Upper lobe of left lung (tissue), 6 donors: ENCODE results near the gene ARPC2. TPM values are rescaled to one million over a fixed set of nuclear protein-coding genes. Genes with fewer than 3 reads are reported as not detected.

Experiments
- ATAC-seq, 2 donors: fragments of 200-7000 bp; cut with Tn5 transposase; one replicate each; pipeline ENCODE4 v1.9.1; 2022; ENCODE audit warnings: mild to moderate bottlenecking in 2 of 2, moderate library complexity in 2 of 2; ENCODE audit not compliant: low FRiP score in 2 of 2
- DNase-seq, 2 donors: peaks; one replicate each; pipeline ENCODE4 v3.0.0-alpha.2; 2019 to 2020
- H3K27ac ChIP-seq, 4 donors: fragments of 200-600 bp; sonication (generic); one replicate each; pipeline ENCODE4 v1.5.1; 2016 to 2019
- H3K27me3 ChIP-seq, 4 donors: fragments of 200-600 bp; sonication (generic); one replicate each; pipeline ENCODE4 v1.5.1; 2017 to 2019
- H3K36me3 ChIP-seq, 4 donors: fragments of 200-600 bp; sonication (generic); one replicate each; pipeline ENCODE4 v1.5.1; 2016 to 2019
- H3K4me1 ChIP-seq, 4 donors: fragments of 200-600 bp; sonication (generic); one replicate each; pipeline ENCODE4 v1.5.1; 2018 to 2019
- H3K4me3 ChIP-seq, 4 donors: fragments of 200-600 bp; sonication (generic); one replicate each; pipeline ENCODE4 v1.5.1; 2017 to 2019; ENCODE audit warnings: mild to moderate bottlenecking in 2 of 4, moderate library complexity in 1 of 4
- H3K9me3 ChIP-seq, 4 donors: fragments of 200-600 bp; sonication (generic); one replicate each; pipeline ENCODE4 v1.5.1; 2018 to 2019
- CTCF ChIP-seq, 6 experiments: fragments of 450-650 bp in 4 of 6; fragments of 200-600 bp in 2 of 6; sonication (generic) in 2 of 6; IDR thresholded peaks; one replicate each; pipeline ENCODE4 v1.5.1; 2016 to 2019; ENCODE audit warnings: antibody characterized with exemption in 6 of 6
- EP300 ChIP-seq, 4 donors: sonication (generic); formaldehyde crosslinking; IDR thresholded peaks; one replicate each; pipeline ENCODE4 v1.5.1; 2017; ENCODE audit warnings: antibody characterized with exemption in 4 of 4, control low read depth in 2 of 4
- POLR2A ChIP-seq, 4 donors: fragments of 450-650 bp; IDR thresholded peaks; one replicate each; pipeline ENCODE4 v1.5.1; 2016 to 2017; ENCODE audit warnings: antibody characterized with exemption in 4 of 4, mild to moderate bottlenecking in 2 of 4
- POLR2AphosphoS5 ChIP-seq, 2 donors: sonication (generic); formaldehyde crosslinking; IDR thresholded peaks; one replicate each; pipeline ENCODE4 v1.5.1; 2017; ENCODE audit warnings: antibody characterized with exemption in 2 of 2
- WGBS, 2 donors: methylation state at CpG; one replicate each; pipeline ENCODE4 v1.1.5; 2017 to 2018; 5-methylcytosine and 5-hydroxymethylcytosine counted together
- total RNA-seq, 6 donors: library from RNA; depleted of rRNA in 4 of 6; stranded (reverse); fragments of >200 nt in 4 of 6; gene quantifications; one replicate each; pipeline versions ENCODE4 v1.1.0 to v1.2.1, GENCODE V29; 2016 to 2021
- donor health status: DM: no; HTN: no; CAD: no; lungs with moderate emphysema.
- donor health status: DM: no; HTN: yes; CAD: no; lungs with severe emphysema.

Gene ARPC2
- total RNA-seq, 6 donors from 2014 or later = 233 to 440 (median 357) TPM

GRCh38 chr2:218262631-218263586, 45.9 kb downstream of the ARPC2 start:
- peak overlapping the region; percentile 65 to 82 (median 74) for H3K27ac ChIP-seq
- peaks cover 6 to 55% (median 48%) of the 10 kb centered on the region in 4 donors for H3K36me3 ChIP-seq
- WGBS, 2 donors = 85 to 92% methylated on average over 11 to 34 of the region's 39 CpGs
- no peaks in the 10 kb centered on the region for H3K9me3 ChIP-seq
- H3K4me3 ChIP-seq = no peak overlapping the region
- peaks cover 42 to 69% (median 55%) of the 10 kb centered on the region in 4 donors for H3K4me1 ChIP-seq
- no peak for TF ChIP-seq POLR2AphosphoS5 (IDR thresholded peaks at IDR 0.05)
- TF ChIP-seq POLR2A (IDR thresholded peaks at IDR 0.05) = no peak
- H3K27me3 ChIP-seq = no peaks in the 10 kb centered on the region
- DNase-seq = peak in 1 of 2 donors; percentile 82
- no peak for ATAC-seq

- 74% methylated on average over 14 to 17 of the region's 17 CpGs for WGBS, 2 donors
- no peak overlapping the region for H3K4me3 ChIP-seq
- DNase-seq = no peak
- H3K27me3 ChIP-seq = no peaks in the 10 kb centered on the region
- no peaks in the 10 kb centered on the region for H3K9me3 ChIP-seq
- TF ChIP-seq POLR2AphosphoS5 (IDR thresholded peaks at IDR 0.05) = no peak
- TF ChIP-seq CTCF (IDR thresholded peaks at IDR 0.05) = no peak
- TF ChIP-seq POLR2A (IDR thresholded peaks at IDR 0.05) = no peak
- no peak for TF ChIP-seq EP300 (IDR thresholded peaks at IDR 0.05)
- H3K27ac ChIP-seq = peak overlapping the region; percentile 65 to 82 (median 74)
- ATAC-seq = no peak
- peaks cover 38 to 69% (median 56%) of the 10 kb centered on the region in 4 donors for H3K4me1 ChIP-seq
- H3K36me3 ChIP-seq = peaks cover 6 to 58% (median 49%) of the 10 kb centered on the region in 4 donors
Observed at GRCh38 chr2:218263817-218264641, 47.0 kb downstream of the ARPC2 start.

- DNase-seq (no peak), ATAC-seq (no peak)
- Histone ChIP-seq H3K4me1 (peaks cover 32 to 64% (median 50%) of the 10 kb centered on the region in 4 donors), H3K9me3 (no peaks in the 10 kb centered on the region), H3K4me3 (no peak overlapping the region), H3K27ac (peak overlapping the region; percentile 65 to 82 (median 74)), H3K27me3 (no peaks in the 10 kb centered on the region), H3K36me3 (peaks cover 6 to 58% (median 49%) of the 10 kb centered on the region in 4 donors)
- WGBS, 2 donors = 91 to 93% methylated on average over 17 to 22 of the region's 22 CpGs
- TF ChIP-seq POLR2AphosphoS5 (IDR thresholded peaks at IDR 0.05) (no peak), EP300 (IDR thresholded peaks at IDR 0.05) (no peak), POLR2A (IDR thresholded peaks at IDR 0.05) (no peak), CTCF (IDR thresholded peaks at IDR 0.05) (no peak)
Observed at GRCh38 chr2:218264773-218265561, 48.0 kb downstream of the ARPC2 start.

GRCh38 chr2:218265626-218266025, 48.6 kb downstream of the ARPC2 start:
- 91 to 93% methylated on average over 8 of the region's 8 CpGs for WGBS, 2 donors
- H3K9me3 ChIP-seq = no peaks in the 10 kb centered on the region
- H3K4me3 ChIP-seq = no peak overlapping the region
- DNase-seq (no peak), ATAC-seq (no peak)
- H3K4me1 ChIP-seq = peaks cover 26 to 59% (median 43%) of the 10 kb centered on the region in 4 donors
- H3K27me3 ChIP-seq = no peaks in the 10 kb centered on the region
- peaks cover 6 to 58% (median 49%) of the 10 kb centered on the region in 4 donors for H3K36me3 ChIP-seq
- TF ChIP-seq CTCF (IDR thresholded peaks at IDR 0.05) = no peak
- no peak for TF ChIP-seq POLR2A (IDR thresholded peaks at IDR 0.05)
- TF ChIP-seq POLR2AphosphoS5 (IDR thresholded peaks at IDR 0.05) = no peak
- no peak for TF ChIP-seq EP300 (IDR thresholded peaks at IDR 0.05)
- peak overlapping the region in 2 of 4 donors; percentile 67 to 82 for H3K27ac ChIP-seq
